Activated CD8-positive, alpha-beta memory T cell treated with anti-CD3 and anti-CD28 coated beads, Interleukin-2, amount 50 U/mL, for 24 hours (primary cell): ENCODE data around the gene MCTP2.

Experiments
- DNase-seq: peaks from one replicate; pipeline ENCODE4 v3.0.0-alpha.2; 2020; ENCODE audit errors: extremely low read depth

Gene MCTP2

DNA sequence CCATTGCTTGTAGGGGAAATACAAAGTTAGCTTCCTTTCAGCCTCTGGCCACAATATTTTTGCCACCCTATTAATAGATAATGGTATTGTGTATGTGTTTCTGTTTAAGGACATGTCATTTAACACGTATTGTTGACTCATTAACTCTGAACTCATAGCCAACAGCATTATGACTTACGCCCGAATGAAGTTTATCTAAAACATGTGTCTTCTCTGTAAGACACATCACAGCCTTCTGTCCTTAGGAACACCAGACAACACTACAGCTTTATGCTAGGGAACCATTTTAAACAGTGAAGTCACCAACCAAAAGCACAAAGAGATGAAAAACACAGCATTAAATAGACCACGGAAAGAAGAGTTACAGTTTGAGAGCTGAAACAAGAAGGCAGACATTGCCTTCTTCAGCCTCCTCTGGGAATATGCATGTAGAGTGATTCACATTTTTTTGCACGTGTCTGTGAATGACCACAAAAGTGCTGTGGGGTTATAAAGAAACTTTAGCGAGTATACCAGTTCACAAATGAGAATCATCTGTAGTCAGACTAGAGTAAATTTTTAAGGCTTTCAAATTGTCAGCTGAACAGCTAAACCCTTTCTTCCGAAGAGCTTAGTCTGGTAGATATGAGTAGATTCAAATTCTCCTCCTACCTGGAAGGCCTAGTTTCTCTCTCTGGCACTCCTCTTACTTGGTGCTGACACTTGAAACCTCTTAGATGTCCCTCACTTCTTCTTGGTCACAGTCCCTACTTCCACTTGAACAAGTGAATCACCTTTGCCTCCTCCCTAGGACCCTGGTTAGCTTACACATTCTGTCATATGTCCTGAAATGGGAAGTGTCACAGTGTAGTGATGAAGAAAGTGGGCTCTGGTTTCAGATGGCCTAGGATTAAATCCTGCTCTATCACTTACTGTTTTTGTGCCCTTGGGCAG lies 32.2 kb downstream of the MCTP2 start:
- no peak for DNase-seq

DNA sequence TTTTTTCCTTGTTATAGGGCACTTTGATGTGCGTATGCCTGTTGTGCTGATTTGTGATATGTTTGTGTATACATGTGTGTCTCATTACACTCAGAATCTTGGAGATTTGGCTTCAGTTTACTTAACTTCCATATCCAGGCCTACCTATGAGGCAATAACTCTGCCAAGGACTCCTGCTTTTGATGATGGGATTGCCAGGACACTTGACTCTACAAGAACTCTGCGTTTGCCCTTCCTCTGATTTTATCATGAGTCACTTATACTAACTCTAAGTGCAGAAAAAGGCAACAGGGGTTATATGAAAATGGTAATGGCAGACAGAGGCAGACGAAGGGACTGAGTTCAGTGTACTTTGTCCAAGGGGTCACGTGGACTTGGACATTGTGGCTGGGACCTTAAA lies 33.6 kb downstream of the MCTP2 start:
- DNase-seq: no peak

DNA sequence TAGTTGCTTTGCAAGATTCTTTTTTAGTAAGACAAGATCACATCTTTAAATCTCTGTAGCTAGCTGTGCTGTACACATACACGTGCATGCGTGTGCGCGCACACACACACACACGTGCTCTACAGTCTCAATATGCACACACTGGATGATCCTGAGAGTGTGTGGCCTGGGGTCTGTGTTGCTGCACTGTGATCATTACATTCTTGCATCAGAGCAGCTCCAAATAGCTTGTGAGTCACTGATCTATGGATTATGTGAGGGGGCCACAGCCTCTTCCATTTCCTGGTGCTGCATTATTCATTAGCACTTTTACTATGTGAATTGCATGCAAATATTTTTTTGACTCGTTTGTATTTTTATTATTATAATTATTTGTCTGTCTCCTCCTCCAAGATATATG lies 34.6 kb downstream of the MCTP2 start:
- DNase-seq: no peak

DNA sequence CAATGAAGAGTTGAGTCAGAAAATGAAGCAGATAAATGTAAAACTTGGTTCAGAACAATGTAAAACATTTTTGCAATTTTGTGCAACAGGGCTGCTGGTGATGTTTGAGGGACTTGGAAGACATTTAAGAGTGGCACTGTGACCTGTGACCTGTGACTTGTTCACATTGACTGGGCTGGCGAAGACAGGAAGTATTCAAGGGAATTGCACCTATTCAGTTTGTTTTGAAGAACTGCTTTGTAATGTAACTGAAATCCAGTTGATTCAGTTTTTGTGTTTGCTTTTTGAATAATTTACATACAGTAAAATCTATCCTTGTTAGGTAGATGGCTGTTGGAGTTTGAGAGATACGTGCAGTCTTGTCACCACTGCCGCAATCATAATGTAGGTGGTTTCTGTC lies 35.4 kb downstream of the MCTP2 start:
- DNase-seq: no peak

DNA sequence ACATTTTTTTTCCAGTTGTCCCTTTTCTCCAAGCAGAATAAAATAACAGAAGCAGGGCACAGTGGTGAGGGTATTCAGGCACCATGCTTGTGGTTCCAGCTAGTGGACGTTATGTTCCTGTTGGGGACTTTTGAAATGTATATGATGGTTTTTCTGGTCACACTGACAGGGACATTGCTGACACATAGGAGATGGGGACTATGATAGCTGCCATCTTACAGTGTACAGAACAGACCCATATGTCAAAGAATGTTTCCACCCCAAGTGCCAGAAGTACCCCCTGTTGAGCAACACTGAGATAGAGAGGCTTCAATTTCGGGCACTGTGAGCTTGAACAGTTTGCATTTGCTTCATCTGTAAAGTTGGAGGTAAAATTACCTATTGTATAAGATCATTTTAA lies 38.6 kb downstream of the MCTP2 start:
- no peak for DNase-seq

DNA sequence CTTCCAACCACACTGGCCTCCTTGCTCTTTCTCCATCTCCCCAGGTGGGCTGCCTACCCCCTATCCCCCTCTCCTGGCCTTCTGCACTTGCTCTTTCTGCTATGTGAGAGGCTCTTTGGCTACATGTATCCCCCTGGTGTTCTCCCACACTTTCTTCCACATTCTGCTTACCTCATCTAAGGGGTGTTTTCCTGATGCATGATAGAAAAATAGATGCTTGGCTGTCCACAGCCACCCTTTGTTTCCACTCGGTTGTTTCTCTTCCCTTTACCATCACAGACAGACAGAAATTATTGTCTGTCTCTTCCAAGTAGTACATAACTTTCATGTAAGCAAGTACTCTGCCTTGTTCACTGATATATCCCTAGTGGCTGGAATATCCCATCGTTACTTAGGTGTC lies 39.2 kb downstream of the MCTP2 start:
- DNase-seq: no peak

DNA sequence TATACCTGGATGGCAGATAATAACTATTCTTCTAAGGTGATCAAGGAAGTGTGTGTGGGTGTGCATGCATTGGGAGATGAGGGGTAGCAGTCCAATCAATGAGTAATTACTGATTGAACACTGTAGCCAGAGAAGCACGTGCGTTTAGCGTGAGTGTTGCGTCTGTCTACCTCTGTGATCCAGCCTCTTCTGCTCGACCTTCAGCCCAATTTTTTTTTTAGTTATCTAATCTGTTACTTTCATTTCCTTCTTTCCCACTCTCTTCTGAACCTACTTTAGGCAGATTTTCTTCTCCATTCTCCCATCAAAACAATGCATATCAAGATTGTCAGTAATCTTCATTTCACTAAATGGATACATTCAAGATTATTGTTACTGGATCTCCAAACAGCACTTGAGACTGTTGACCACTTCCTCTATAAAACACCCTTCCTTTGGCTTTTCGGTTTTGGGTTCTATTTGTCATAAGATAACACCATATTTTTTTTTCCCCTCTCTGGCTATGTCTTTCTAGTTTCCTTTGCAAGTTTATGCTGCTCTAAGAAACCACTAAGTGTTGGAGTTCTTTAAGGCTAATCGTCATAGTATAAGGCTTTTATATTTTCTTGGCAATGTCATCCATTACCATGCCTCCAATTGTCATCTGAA lies 41.0 kb downstream of the MCTP2 start:
- no peak for DNase-seq

DNA sequence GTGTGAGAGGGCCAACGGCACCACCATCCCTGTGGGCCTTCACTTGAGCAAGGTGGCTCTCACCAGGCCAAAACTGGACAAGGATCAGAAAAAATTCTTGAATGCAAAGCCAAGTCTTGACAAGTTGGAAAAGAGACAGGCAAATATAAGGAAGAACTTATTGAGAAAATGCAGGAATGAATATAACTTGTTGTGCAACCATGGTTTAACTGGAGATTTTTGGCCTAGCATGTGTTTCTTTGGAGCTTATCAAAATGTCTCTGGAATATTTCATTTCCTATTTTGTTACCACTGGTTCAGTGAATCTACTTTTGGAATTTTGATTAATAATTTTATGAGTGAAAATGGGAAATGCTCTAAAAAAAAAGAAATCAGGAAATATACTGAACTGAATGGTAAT lies 42.5 kb downstream of the MCTP2 start:
- no peak for DNase-seq

DNA sequence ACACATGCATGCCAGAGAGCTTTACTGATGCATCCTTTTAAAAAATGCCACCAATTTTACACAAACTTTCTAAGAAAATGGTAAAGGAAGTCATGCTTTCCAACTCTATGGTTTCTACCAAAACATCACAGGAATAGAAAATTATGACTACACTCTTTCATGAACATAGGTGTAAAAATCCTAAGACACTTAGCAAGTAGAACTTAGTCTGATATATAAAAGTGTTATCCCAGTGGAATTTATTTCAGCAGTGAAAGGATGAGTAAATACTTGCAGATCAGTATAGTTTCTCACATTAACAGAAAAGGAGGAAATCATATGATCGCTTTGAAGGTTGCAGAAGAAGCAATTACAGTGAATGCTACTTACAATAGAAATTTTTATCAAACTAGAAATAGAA lies 43.4 kb downstream of the MCTP2 start:
- DNase-seq: no peak

DNA sequence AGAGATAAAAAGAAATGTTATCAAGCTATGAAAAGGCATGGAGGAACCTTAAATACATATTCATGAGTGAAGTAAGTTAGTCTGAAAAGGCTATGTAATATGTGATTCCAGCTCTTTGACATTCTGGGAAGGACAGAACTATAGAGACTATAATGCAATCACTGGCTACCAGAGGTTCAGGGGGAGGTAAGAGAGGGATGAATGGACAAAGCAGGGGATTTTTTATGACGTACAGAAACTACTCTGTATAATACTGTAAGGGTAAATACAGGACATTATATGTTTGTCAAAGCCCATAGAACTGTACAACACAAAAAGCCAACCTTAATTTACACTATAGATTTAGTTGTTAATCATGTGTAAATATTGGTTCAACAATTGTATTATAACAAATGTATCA lies 46.1 kb downstream of the MCTP2 start:
- DNase-seq: no peak

DNA sequence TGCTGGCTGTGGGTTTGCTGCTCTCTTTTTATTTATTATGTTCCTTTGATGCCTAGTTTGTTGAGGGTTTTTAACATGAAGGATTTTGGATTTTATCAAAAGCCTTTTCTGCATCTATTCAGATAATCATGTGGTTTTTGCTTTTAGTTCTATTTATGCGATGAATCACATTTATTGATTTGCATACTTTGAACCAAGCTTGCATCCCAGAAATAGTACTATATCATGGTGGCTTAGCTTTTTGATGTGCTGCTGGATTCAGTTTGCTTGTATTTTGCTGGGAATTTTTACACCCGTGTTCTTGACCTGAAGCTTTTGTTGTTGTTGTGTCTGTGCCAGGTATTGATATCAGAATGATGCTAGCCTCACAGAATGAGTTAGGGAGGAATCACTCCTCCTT lies 48.4 kb downstream of the MCTP2 start:
- no peak for DNase-seq

DNA sequence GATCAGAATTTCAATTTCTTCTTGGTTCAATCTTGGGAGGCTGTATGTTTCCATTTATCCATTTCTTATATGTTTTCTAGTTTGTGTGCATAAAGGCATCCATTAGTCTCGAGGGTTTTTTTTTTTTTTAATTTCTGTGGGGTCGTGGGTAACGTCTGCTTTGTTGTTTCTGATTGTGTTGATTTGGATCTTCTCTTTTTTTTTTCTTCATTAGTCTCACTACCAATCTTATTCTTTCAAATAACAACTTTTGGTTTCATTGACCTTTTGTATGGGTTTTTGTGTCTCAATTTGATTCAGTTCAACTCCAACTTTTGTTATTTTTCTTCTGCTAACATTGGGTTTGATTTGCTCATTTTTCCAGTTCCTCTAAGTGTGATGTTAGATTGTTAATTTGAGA lies 48.9 kb downstream of the MCTP2 start:
- DNase-seq: no peak

DNA sequence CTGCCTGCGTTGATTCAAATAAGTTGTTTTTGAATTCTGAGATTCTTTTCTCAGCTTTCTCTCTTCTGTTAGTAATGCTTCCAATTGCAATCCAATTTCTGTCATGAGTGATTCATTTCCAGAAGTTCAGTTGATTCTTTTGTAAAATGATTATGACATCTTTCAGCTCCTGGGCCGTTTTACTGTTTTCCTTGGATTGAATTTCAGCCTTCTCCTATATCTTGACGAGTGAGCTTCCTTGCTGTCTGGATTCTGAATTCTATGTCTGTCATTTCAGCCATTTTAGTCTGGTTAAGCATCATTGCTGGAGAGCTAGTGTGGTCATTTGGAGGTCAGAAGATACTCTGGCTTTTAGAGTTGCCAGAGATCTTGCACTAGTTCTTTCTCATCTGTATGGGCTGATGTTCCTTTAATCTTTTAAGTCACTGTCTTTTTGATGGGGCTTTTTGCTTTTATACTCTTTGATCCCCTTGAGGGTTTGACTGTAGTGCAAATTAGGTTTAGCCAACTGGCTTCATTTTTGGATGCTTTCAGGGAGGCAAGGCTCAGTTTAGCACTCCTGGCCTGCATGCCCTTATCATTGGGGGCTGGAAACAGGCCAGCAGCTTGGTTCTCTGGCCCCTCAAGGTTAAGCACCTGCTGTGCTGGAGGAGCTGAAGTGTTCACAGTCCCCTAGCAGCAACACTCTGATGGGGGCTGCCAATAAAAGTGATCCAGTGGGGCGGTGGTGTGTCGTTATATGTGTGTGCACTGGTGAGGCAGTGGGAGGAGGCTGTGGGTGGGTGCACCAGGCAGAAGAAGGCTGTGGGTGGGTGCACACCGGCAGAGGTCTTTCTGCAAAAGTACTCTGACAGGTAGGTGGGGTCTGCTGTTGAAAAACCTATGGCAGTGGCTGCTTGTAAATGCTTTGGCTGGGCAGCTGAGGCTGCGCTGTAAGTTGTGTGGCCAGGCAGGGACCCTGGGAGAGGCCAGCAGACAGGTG lies 51.2 kb downstream of the MCTP2 start:
- no peak for DNase-seq

DNA sequence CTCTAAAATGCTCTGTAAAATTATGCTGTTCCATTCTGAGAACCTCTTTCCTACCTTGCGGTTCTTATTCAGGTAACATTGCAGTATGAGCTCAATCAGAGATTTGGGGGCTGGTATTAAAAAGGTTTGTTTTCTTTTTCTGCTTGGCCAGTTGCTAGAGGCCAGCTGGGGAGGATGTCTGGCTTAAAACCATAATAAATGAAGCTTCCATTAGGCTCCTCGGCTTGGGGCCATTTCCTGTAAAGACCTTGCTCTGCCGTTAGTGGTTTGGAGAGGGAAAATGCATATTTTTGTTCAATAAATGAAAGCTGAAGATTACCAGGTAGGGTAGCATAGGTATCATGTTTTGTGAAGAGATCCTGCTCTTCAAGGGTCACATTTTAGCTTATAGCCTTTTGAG lies 55.2 kb downstream of the MCTP2 start:
- DNase-seq: no peak

DNA sequence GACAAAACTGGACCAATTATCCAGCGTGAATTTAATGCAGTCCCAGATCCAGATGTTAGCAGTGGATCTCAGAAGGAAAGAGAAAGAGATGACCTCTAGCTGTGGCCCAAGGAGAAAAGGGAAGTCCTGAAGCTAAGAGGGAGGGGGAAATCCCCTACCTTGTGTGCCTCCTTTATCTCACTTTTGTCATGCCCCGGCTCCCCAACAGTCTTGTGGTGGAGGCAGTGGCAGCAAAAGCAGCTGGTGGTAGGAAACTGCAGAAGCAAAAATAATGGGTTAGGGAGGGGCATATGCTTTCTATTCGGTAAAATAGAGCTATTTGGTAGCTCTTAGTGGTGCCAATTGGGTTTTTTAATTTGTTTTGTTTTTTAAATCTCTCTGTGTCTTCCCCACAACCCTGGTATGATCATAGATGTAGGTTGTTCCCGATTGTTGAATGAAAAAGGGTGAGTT lies 56.5 kb downstream of the MCTP2 start:
- no peak for DNase-seq

DNA sequence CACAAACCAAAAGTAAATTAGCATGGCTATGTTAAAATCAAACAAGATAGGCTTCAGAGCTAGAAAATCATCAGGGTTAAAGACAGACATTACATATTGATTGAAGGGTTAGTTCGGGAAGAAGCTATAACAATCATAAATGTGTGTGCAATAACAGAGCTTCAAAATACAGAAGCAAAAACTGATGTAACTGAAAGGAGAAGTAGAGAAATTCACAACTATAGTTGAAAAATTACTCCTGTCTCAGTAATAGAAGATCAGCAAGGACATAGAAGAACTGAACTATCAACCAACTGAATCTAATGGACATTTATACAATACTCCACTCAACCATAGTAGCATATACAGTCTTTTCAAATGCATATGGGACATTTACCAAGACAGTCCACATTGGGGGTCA lies 59.4 kb downstream of the MCTP2 start:
- no peak for DNase-seq

DNA sequence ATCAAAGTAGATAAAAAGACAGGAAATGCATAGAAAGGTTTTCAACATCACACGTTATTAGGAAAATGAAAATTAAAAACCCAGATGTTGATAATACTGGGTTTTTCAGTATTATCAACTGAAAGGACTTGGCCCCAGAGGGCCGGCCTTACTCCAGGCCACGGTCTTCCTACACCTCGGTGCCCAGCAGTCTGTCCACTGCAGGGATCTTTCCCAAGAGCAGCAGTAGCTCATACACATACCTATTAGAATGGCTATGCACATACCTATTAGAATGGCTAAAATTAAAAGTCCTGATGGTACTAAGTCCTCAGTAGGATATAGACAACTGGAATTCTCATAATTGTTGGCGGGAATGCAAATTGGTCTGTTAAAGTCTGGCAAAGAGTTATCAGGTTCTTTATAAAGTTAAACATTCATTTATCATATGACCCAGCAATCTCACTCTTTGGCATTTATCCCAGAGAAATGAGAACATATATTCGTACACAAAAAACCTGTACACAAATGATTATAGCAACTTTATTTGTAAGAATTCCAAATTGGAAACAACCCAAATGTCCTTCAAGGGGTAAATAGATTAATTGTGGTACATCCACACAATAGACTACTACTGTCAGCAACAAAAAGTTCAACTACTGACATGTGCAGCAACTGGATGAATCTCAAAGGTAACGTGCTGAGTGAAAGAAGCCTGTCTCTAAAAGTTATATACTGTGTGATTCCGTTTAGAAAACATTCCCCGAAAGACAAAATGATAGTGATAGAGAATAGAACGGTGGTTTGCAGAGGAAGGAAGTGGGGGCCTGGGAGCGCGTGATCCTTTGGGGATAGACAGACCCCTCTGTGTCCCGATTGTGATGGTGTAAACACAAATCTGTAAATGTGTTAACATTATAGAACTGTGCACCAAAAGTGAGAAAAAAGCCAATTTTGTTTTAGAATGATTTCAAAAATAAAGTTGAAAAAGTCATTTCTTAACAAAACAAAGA lies 62.3 kb downstream of the MCTP2 start:
- DNase-seq: no peak

DNA sequence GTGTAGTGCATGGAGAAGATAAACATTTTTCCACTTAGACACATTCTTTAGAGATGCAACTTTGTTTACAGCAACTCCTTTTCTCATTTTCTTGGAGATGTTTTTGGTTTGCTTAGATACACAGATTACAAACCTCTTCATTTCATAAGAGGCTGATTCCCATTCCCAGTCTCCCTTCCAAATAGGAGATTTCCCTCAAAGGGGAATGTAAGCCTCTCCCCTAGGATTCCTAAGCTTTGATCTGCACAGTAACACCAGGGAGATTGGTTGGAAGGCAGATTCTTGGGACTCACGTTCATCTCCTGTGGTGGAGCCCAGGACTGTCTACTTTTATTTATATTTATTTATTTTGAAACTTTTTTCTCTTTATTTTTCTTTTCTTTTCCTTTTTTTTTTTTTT lies 63.2 kb downstream of the MCTP2 start:
- DNase-seq: no peak

DNA sequence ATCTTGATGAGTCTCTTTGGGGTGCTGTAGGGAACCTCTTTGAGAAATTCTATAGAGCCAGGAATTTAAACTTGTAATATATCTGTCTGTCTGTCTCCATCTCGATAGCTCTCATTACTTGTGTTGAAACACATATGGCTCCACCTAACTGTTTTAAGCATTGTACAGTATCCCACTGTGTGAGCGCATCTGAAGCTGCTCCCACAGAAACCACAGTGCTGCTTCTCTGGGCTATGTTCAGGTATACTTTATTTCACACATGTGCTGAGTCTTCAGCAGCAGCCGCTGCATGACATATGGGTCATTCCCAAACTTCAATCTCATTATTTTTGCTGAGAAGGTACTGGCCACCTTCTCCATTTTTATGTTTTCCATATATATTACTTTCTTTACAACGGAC lies 63.9 kb downstream of the MCTP2 start:
- DNase-seq: no peak

DNA sequence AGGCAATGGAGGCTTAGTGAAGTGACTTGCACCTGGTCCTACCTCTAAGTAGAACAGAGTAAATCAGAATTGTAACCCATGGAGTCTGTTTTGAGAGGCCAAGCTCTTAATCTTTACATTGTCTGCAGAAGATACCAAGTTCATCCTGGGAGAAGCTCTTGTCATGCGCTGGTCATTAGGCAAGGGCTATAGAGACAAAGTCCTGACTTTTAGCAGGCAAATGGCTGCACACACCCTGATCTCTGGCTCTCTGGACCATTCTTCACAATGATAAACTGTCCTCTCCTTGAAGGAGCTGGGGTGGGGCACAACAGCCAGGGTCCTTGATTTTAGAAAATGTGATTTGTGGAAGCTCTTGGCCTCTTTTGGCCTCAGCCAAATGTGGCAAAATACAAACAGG lies 65.4 kb downstream of the MCTP2 start:
- DNase-seq: no peak

DNA sequence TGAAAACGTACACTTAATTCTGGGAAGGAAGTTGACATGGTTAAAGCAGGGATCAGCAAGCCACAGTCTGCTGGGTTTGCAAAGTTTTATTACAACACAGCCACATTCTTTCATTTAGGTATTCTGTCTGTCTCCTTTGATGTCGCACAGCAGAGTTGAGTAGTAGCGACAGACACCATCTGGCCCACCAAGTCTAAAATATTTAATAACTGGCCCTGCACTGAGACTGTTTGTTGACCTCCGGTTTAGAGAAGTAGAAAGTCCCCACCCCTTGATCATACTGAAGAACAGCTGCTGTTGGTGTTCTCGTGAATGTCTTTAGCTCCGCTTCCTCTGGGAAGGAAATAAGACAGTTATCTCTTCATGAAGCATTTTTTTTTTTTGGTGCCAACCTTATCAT lies 66.2 kb downstream of the MCTP2 start:
- DNase-seq: no peak
